Endodermal cell (in vitro differentiated cells): ENCODE data around the gene NANOS1. TPM values are rescaled to one million over a fixed set of nuclear protein-coding genes. Genes with fewer than 3 reads are reported as not detected.

ENCODE experiments used
- DNase-seq: peaks from one replicate; pipeline ENCODE4 v3.0.0-alpha.2; 2017
- H3K27ac ChIP-seq: 2 replicates; pipeline ENCODE4 v1.5.1; 2013; ENCODE audit warnings: mild to moderate bottlenecking, low read depth, low read length, moderate library complexity
- H3K27me3 ChIP-seq: 2 replicates; pipeline ENCODE4 v1.6.1; 2013; ENCODE audit warnings: mild to moderate bottlenecking, low read length, moderate library complexity; ENCODE audit not compliant: insufficient read depth, control insufficient read depth, poor library complexity, severe bottlenecking
- H3K36me3 ChIP-seq: 2 replicates; pipeline ENCODE4 v1.7.0; 2013; ENCODE audit warnings: mild to moderate bottlenecking, low read length, moderate library complexity; ENCODE audit not compliant: control insufficient read depth, insufficient read depth
- H3K4me1 ChIP-seq: one replicate; pipeline ENCODE4 v1.7.0; 2013; ENCODE audit warnings: low read length; ENCODE audit not compliant: control insufficient read depth, insufficient read depth
- H3K4me3 ChIP-seq: 2 replicates; pipeline ENCODE4 v1.5.1; 2013; ENCODE audit warnings: mild to moderate bottlenecking, low read length, moderate library complexity
- H3K9ac ChIP-seq: 2 replicates; pipeline ENCODE4 v1.6.1; 2013; ENCODE audit warnings: mild to moderate bottlenecking, low read length, moderate library complexity; ENCODE audit not compliant: poor library complexity, severe bottlenecking; ENCODE audit errors: extremely low read depth
- H3K9me3 ChIP-seq: 2 replicates; pipeline ENCODE4 v1.6.1; 2013; ENCODE audit warnings: mild to moderate bottlenecking, low read length, moderate library complexity; ENCODE audit not compliant: control insufficient read depth
- H3K27ac Mint-ChIP-seq: 2 replicates; pipeline ENCODE4 v1.8.0; 2020; ENCODE audit warnings: mixed read lengths
- H3K27me3 Mint-ChIP-seq: 2 replicates; pipeline ENCODE4 v1.8.0; 2021; ENCODE audit warnings: mild to moderate bottlenecking, mixed read lengths; ENCODE audit not compliant: insufficient read depth
- H3K36me3 Mint-ChIP-seq: 2 replicates; pipeline ENCODE4 v1.8.0; 2020; ENCODE audit warnings: low read depth, mixed read lengths
- H3K4me1 Mint-ChIP-seq: 2 replicates; pipeline ENCODE4 v1.8.0; 2020; ENCODE audit warnings: mixed read lengths
- H3K4me3 Mint-ChIP-seq: 2 replicates; pipeline ENCODE4 v1.8.0; 2020; ENCODE audit warnings: mild to moderate bottlenecking, moderate library complexity, mixed read lengths
- H3K9me3 Mint-ChIP-seq: 2 replicates; pipeline ENCODE4 v1.8.0; 2020; ENCODE audit warnings: mild to moderate bottlenecking, mixed read lengths
- WGBS, 2 experiments: methylation state at CpG; one replicate each; pipeline versions ENCODE4 v1.1.5 to v1.1.7; 2013; ENCODE audit warnings: missing lambda C conversion rate in 2 of 2, mixed read lengths in 1 of 2; ENCODE audit not compliant: insufficient coverage in 1 of 2, insufficient read length in 1 of 2; 5-methylcytosine and 5-hydroxymethylcytosine counted together
- total RNA-seq, 2 donors: library from RNA; stranded (reverse); fragmentation: NEBNext Ultra II Directional in 1 of 2; extraction: Animal tissue kit (Norgen Biotek cat#: 25700) in 1 of 2; gene quantifications; 2 replicates in 1 of 2; 3 replicates in 1 of 2; pipeline ENCODE4 v1.2.1, GENCODE V29; 2021
- TF ChIP-seq, protein P1 (sequence below): fragments of 200-600 bp; sonication (generic); conservative IDR thresholded peaks from 2 replicates; pipeline ENCODE4 v1.5.0; 2021; ENCODE audit warnings: antibody characterized with exemption, mild to moderate bottlenecking

Gene NANOS1
- total RNA-seq, 2 donors from 2014 or later = 0.71 to 1.7 TPM

DNA sequence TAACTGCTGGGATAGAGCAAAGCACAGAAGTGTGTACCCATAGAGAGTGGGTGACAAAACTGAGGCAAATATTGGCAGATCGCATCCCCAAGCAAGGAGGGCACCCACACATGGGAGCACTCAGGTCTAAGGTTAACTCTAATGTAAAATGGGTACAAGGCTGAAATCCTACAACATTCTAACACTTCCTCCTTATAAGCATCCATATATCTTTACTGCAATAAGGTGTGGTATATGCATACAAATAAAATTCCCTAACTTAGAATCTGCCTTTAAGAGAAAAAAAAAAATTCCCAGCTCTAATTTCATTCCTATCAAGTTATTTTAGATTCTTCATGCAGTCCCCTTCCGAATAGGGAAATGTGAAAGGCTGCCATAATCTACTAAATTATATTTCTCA lies 32.4 kb downstream of the NANOS1 start:
- no peaks in the 10 kb centered on the region for H3K27me3 Mint-ChIP-seq
- Histone ChIP-seq H3K4me3 (no peak overlapping the region), H3K27ac (no peak overlapping the region), H3K27me3 (no peaks in the 10 kb centered on the region), H3K4me1 (peaks cover 3% of the 10 kb centered on the region), H3K9me3 (no peaks in the 10 kb centered on the region), H3K9ac (no peak overlapping the region), H3K36me3 (peaks cover 97% of the 10 kb centered on the region)
- WGBS, 2 experiments = 100% methylated on average over 1 to 2 of the region's 2 CpGs
- H3K4me1 Mint-ChIP-seq = no peaks in the 10 kb centered on the region
- H3K36me3 Mint-ChIP-seq = peaks cover 86% of the 10 kb centered on the region
- no peak overlapping the region for H3K4me3 Mint-ChIP-seq
- H3K9me3 Mint-ChIP-seq = no peaks in the 10 kb centered on the region
- TF ChIP-seq, protein P1, sequence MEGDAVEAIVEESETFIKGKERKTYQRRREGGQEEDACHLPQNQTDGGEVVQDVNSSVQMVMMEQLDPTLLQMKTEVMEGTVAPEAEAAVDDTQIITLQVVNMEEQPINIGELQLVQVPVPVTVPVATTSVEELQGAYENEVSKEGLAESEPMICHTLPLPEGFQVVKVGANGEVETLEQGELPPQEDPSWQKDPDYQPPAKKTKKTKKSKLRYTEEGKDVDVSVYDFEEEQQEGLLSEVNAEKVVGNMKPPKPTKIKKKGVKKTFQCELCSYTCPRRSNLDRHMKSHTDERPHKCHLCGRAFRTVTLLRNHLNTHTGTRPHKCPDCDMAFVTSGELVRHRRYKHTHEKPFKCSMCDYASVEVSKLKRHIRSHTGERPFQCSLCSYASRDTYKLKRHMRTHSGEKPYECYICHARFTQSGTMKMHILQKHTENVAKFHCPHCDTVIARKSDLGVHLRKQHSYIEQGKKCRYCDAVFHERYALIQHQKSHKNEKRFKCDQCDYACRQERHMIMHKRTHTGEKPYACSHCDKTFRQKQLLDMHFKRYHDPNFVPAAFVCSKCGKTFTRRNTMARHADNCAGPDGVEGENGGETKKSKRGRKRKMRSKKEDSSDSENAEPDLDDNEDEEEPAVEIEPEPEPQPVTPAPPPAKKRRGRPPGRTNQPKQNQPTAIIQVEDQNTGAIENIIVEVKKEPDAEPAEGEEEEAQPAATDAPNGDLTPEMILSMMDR = no peak
- H3K27ac Mint-ChIP-seq = no peak overlapping the region
- peak; percentile 15 for DNase-seq

DNA sequence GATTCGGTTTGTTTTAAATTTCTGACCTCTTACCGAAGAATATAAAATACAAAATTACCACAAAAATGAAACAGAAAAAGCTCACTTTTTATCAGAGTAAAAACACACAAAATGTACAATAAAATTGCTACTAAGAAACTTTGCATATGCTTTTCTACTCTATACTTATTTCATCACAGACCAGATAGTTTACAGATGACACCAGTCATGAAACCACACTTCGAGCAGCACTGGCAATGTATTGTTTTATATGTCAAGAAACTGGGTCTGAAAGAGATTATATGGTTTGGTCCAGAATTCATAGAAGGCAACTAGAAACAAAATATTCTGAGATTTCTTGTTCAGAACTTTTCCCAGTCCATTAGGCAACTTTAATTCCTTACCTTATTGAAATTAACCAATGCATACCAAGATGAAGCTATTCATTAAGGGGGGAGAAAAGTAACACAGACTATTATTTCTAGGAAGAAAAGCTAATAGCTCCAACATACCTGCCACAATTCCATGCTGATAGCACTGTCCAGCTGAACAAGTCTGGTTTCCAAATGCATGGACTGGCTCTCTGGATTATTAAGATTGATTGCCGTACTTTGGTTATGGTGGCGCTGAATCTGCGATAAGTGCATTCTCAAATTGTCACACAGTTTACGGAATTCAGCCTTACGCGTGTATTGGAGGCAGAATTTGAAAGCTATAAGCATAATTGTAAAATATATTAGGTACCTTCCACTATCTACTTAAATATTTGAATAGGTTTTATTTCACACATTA lies 41.1 kb downstream of the NANOS1 start:
- Histone ChIP-seq H3K9me3 (no peaks in the 10 kb centered on the region), H3K27ac (no peak overlapping the region), H3K9ac (no peak overlapping the region), H3K27me3 (no peaks in the 10 kb centered on the region), H3K4me1 (no peaks in the 10 kb centered on the region), H3K36me3 (peaks cover 90% of the 10 kb centered on the region), H3K4me3 (no peak overlapping the region)
- Mint-ChIP-seq H3K9me3 (no peaks in the 10 kb centered on the region), H3K27me3 (no peaks in the 10 kb centered on the region), H3K4me1 (no peaks in the 10 kb centered on the region), H3K4me3 (no peak overlapping the region), H3K36me3 (peaks cover 78% of the 10 kb centered on the region), H3K27ac (peak overlapping the region; percentile 21)
- DNase-seq = peak; percentile 6
- TF ChIP-seq, protein P1 = no peak
- WGBS, 2 experiments = 95 to 97% methylated on average over 4 to 8 of the region's 9 CpGs

DNA sequence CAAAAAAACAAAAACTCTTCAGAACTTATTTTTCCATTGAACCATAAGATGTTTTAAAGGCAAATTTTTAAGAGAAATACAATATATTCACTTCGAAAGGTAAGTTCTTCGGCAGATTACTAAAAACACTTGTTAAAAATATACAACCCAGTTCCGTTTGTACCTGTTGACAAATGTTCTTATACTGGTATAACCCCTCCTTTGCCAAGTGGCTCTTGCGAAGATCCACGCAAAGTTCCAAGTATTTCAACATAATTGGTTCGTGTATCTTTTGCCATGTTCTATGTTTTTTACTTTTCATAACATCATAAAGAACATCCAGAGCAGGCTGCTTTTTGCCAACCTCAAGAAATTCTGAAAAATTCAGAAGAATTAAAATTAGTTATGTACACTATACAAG lies 44.1 kb downstream of the NANOS1 start:
- H3K4me3 ChIP-seq = no peak overlapping the region
- H3K4me1 Mint-ChIP-seq = peaks cover 4% of the 10 kb centered on the region
- H3K27me3 ChIP-seq = no peaks in the 10 kb centered on the region
- no peak for DNase-seq
- no peaks in the 10 kb centered on the region for H3K9me3 ChIP-seq
- H3K27ac Mint-ChIP-seq = peak overlapping the region; percentile 60
- peaks cover 87% of the 10 kb centered on the region for H3K36me3 ChIP-seq
- no peaks in the 10 kb centered on the region for H3K4me1 ChIP-seq
- H3K9ac ChIP-seq = no peak overlapping the region
- H3K4me3 Mint-ChIP-seq = no peak overlapping the region
- no peaks in the 10 kb centered on the region for H3K9me3 Mint-ChIP-seq
- H3K36me3 Mint-ChIP-seq = peaks cover 64% of the 10 kb centered on the region
- no peaks in the 10 kb centered on the region for H3K27me3 Mint-ChIP-seq
- WGBS, 2 experiments = 95 to 96% methylated on average over 5 to 6 of the region's 6 CpGs
- TF ChIP-seq, protein P1 = no peak
- H3K27ac ChIP-seq = no peak overlapping the region
